ACHN (cell line): ENCODE measurements around the gene GNLY.
A peak's percentile ranks its signal among the peaks of the same experiment; 100 is the strongest.

Experiments
- DNase-seq: peaks from one replicate; pipeline ENCODE4 v3.0.0-alpha.2; 2015
- in situ Hi-C: cut with HindIII; loops from 2 replicates; pipeline ENCODE4 v1.10.0; 2017; ENCODE audit warnings: low sequenced_read_pairs, low pct_ligation_motif_present, low pct_unique_long_range_greater_than_20kb

Gene GNLY

GRCh38 chr2:85678794-85679672 lies 15.1 kb upstream of the GNLY start:
- DNase-seq: peak; percentile 78
- in situ Hi-C loops: no loop called here

GRCh38 chr2:85680707-85681371 lies 13.3 kb upstream of the GNLY start:
- in situ Hi-C loops: no loop called here
- no peak for DNase-seq

- no peak for DNase-seq
- in situ Hi-C loops: no loop called here
These were observed 12.8 kb upstream of the GNLY start for GRCh38 chr2:85681372-85681763.

GRCh38 chr2:85681776-85682175 lies 12.4 kb upstream of the GNLY start:
- in situ Hi-C loops: no loop called here
- DNase-seq: no peak

- in situ Hi-C loops: no loop called here
- no peak for DNase-seq
These were observed 11.8 kb upstream of the GNLY start for GRCh38 chr2:85682378-85682777.

DNA sequence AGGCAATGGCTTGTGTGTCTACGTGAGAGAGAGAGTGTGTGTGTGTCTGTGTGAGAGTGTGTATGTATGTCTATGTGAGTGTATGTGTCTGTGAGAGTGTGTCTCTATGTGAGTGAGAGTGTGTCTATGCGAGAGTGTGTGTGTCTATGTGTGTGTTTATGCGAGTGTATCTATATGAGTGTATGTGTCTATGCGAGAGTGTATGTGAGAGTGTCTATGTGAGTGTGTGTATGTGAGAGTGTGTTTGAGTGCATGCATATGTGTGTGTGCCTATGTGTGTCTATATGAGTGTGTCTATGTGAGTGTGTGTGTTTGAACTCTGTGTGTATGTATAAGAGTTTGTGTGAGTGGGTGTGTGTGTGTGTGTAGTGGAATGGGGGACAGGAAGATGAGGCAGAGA lies 9.8 kb upstream of the GNLY start:
- DNase-seq: no peak
- in situ Hi-C loops: no loop called here

DNA sequence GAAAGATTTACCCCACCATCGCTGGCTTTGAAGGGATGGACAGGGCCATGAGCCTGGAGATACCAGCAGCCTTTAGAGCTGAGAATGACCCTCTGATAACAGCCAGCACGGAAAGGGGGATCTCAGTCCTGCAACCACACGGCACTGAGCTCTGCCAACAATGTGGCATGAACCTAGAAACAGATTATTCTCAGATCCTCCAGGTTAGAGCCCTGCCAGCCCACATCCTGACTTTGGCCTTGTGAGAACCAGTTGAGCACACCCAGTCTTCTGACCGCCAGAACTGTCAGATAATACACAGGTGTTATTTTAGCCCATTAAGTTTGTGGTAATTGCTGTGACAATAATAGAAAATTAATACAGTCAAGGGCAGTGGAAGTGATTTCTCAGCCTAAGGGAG lies 9.4 kb upstream of the GNLY start:
- in situ Hi-C loops: no loop called here
- DNase-seq: no peak

GRCh38 chr2:85690932-85691331 lies 3.2 kb upstream of the GNLY start:
- in situ Hi-C loops: no loop called here
- DNase-seq: no peak

DNA sequence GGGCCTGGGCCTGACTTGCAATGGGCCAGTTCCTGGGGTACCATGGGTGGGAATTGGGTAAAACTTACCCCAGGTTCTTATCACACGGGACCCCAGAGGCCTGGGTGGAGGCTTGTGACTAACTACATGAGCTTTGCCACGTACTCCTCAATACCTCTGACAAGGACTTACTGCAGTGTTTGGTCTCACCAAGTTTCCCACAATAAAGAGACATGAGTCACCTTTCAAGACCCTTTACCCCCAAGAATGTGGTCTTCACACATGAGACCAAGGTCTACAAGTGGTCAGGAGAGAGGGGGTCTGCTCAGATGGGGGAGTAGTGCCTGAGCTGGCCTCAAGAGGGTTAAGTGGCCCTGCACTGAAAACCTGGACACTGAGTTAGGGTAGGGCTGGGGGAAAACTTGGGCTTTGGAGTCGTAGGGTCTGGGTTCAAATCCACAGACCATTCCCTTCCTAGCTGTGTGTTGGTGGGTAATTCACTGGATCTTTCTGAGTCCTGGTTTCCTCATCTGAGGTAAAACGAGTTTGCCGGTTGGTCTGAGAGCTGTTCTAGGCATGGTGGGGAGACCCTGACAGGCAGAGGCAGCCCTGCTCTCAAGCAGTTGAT lies 2.0 kb upstream of the GNLY start:
- DNase-seq: no peak
- in situ Hi-C loops: no loop called here

DNA sequence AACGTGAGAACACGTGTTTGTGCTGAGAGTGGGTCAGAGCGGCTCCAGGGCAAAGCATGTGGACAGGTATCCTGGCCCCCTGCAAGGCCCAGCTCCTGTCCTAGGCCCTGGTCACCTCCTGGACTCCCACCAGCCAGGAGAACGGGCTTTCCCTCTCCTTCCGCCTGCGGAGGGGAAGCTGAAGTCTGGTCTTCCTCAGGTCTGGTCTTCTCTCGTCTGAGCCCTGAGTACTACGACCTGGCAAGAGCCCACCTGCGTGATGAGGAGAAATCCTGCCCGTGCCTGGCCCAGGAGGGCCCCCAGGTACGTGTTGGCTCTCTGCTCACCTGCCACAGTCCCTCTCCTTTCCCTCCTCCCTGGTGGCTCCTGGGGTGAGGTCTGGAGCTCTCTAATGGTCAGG lies 963 bp downstream of the GNLY start:
- DNase-seq: no peak
- in situ Hi-C loops: no loop called here

DNA sequence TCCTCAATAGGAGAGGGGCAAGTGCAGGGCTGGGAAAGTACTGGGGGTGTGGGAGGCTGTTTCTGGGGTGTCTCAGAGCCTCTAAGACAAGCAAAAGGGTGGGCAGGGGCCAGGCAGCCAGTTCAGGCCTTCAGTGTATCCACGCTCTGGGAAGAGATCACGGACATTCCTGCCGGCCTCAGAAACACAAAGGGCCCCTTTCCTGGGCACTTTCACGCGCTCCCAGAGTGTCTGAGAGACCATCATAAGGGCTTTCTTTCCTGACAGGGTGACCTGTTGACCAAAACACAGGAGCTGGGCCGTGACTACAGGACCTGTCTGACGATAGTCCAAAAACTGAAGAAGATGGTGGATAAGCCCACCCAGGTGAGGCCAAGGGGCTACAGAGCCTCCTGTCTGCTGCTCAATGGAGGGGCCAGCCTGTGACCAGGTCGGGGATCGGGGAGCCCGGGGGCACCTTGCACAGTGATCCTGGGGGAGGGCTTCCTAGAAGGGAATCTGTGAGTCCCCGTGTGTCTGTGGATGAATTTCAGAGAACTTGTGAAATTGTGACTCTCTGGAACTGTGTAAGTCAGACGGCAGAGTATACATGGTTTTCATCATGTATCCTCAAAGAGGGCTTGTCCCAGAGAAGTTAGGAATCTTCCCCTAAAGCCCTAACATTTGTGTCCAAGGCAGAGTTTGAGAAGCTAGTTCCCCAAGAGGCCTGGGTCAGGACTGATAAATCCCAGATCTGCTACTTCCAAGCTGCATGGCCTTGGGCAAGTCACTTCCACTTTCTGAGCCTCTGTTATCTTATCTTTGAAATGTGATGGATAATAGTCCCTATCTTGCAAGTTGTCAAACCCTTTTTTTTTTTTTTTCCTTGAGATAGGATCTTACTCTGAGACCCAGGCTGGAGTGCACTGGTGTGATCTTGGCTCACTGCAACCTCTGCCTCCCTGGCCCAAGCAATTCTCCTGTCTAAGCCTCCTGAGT lies 1.8 kb downstream of the GNLY start:
- DNase-seq: no peak

GRCh38 chr2:85697096-85697495 lies 2.9 kb downstream of the GNLY start:
- in situ Hi-C loops: no loop called here
- DNase-seq: no peak

More for the DNA sequence above, 1.8 kb downstream of the GNLY start:
- in situ Hi-C loops: no loop called here

GRCh38 chr2:85697716-85698115 lies 3.6 kb downstream of the GNLY start:
- DNase-seq: no peak
- in situ Hi-C loops: no loop called here

GRCh38 chr2:85698184-85698879 lies 4.2 kb downstream of the GNLY start:
- no peak for DNase-seq
- in situ Hi-C loops: no loop called here

GRCh38 chr2:85698880-85699254 lies 4.7 kb downstream of the GNLY start:
- no peak for DNase-seq
- in situ Hi-C loops: no loop called here

DNA sequence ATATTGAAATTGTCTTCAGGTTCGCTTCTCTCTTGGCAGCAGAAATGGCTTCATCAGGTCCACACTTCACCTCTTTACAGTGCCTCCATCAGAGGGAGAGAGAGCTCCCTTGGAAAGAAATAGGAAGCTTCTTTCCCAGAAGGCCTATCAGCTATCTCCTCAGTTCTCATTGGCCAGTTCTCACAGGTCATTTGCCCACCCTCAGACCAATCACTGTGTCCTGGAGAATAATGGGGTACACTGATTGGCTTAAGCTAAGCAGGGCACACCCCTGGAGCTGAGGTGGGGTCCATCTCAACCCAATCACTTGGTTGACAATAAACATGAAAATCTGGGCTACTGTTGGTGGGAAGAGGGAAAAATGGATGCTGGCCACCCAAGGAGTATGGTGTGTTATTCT lies 5.2 kb downstream of the GNLY start:
- in situ Hi-C loops: no loop called here
- peak; percentile 7 for DNase-seq

GRCh38 chr2:85702172-85702571 lies 8.0 kb downstream of the GNLY start:
- in situ Hi-C loops: loop anchor here (25.0 kb wide), 1 partner anchor 110 kb away; no protein-coding TSS in a partner anchor
- DNase-seq: peak; percentile 35

GRCh38 chr2:85702800-85703199 lies 8.6 kb downstream of the GNLY start:
- no peak for DNase-seq
- in situ Hi-C loops: loop anchor here (25.0 kb wide), 1 partner anchor 110 kb away; no protein-coding TSS in a partner anchor
